ENCODE data around the gene PLA2G1B. TPM values are rescaled to one million over a fixed set of nuclear protein-coding genes. Genes with fewer than 3 reads are reported as not detected.

Gene PLA2G1B
- total and polyA plus RNA-seq, 10 donors = 0.29 to 1.9 (median 0.95) TPM; not detected in 4

GRCh38 chr12:120316798-120317223, 10.8 kb downstream of the PLA2G1B start:
- 42 to 48% (median 44%) methylated on average over 9 of the region's 9 CpGs for WGBS, 5 donors
- intact Hi-C loops (cut with DNase I; ENCODE audit: low total_unique reads) = no loop called here
- H3K36me3 ChIP-seq = no peaks in the 10 kb centered on the region
- H3K27ac ChIP-seq = peak overlapping the region; percentile 68 to 92 (median 86)
- no peak for TF ChIP-seq CTCF (IDR thresholded peaks at IDR 0.05 in 8 of 11, conservative IDR thresholded peaks at IDR 0.05 in 3 of 11)
- TF ChIP-seq POLR2AphosphoS5 (IDR thresholded peaks at IDR 0.05) = no peak
- no peak for TF ChIP-seq POLR2A (IDR thresholded peaks at IDR 0.05)
- H3K9me3 ChIP-seq = no peaks in the 10 kb centered on the region
- peak overlapping the region; percentile 43 to 80 (median 58) for H3K4me3 ChIP-seq
- H3K4me1 ChIP-seq = peaks cover 9 to 21% (median 19%) of the 10 kb centered on the region in 6 donors
- no peaks in the 10 kb centered on the region for H3K27me3 ChIP-seq (replicated peaks in 1 of 7)
- DNase-seq = peak; percentile 17

- H3K4me1 ChIP-seq = peaks cover 9 to 21% (median 19%) of the 10 kb centered on the region in 6 donors
- no peaks in the 10 kb centered on the region for H3K36me3 ChIP-seq
- no peak overlapping the region for H3K27ac ChIP-seq
- no peaks in the 10 kb centered on the region for H3K27me3 ChIP-seq (replicated peaks in 1 of 7)
- no peaks in the 10 kb centered on the region for H3K9me3 ChIP-seq
- peak; percentile 4 for DNase-seq
- TF ChIP-seq CTCF (IDR thresholded peaks at IDR 0.05 in 8 of 11, conservative IDR thresholded peaks at IDR 0.05 in 3 of 11) (no peak), POLR2A (IDR thresholded peaks at IDR 0.05) (no peak), POLR2AphosphoS5 (IDR thresholded peaks at IDR 0.05) (no peak)
- intact Hi-C loops (cut with DNase I; ENCODE audit: low total_unique reads) = no loop called here
- WGBS, 5 donors = 57 to 76% (median 74%) methylated on average over 5 of the region's 5 CpGs
- H3K4me3 ChIP-seq = no peak overlapping the region
Measured at GRCh38 chr12:120314220-120314619, 13.4 kb downstream of the PLA2G1B start.

GRCh38 chr12:120301962-120302815, 25.4 kb downstream of the PLA2G1B start, which contains the start of gene SIRT4:
Gene SIRT4, plus strand, starts transcription at chr12:120302321. Its CDS starts 1,241 bp downstream, at chr12:120303562.
- intact Hi-C loops (cut with DNase I; ENCODE audit: low total_unique reads) = no loop called here
- peak; percentile 93 for DNase-seq
- no peaks in the 10 kb centered on the region for H3K27me3 ChIP-seq (replicated peaks in 1 of 7)
- H3K4me3 ChIP-seq = peak within 1 kb of the TSS; percentile 59 to 81 (median 69)
- peaks cover 0 to 22% (median 9%) of the 10 kb centered on the region in 6 donors for H3K4me1 ChIP-seq
- H3K27ac ChIP-seq = peak within 1 kb of the TSS; percentile 23 to 81 (median 70)
- H3K9me3 ChIP-seq = no peaks in the 10 kb centered on the region
- TF ChIP-seq CTCF (IDR thresholded peaks at IDR 0.05 in 8 of 11, conservative IDR thresholded peaks at IDR 0.05 in 3 of 11) = peak; percentile 17 to 85 (median 83)
- TF ChIP-seq POLR2A (IDR thresholded peaks at IDR 0.05) = peak in 1 of 3 donors; percentile 8
- TF ChIP-seq POLR2AphosphoS5 (IDR thresholded peaks at IDR 0.05) = peak in 1 of 3 donors; percentile 71
- no peaks in the 10 kb centered on the region for H3K36me3 ChIP-seq
- 9 to 12% (median 10%) methylated on average over 31 of the region's 31 CpGs for WGBS, 5 donors
